Frontal cortex (tissue), 4 donors: ENCODE measurements around the gene SH3PXD2A. TPM values are rescaled to one million over a fixed set of nuclear protein-coding genes. Genes with fewer than 3 reads are reported as not detected.

Experiments
- DNase-seq, 2 donors: peaks; one replicate each; pipeline ENCODE4 v3.0.0; 2012; ENCODE audit warnings: low spot score in 2 of 2
- FAIRE-seq: peaks from 2 replicates; lab custom pipeline; 2012; peaks lifted over from hg19 to GRCh38; lab: Jason Lieb, UNC
- small RNA-seq: library from RNA; depleted of rRNA; stranded (forward); fragments of <200 nt; gene quantifications from one replicate; pipeline ENCODE3, GENCODE V24; 2014
- total RNA-seq: library from RNA; depleted of rRNA; stranded (reverse); fragments of >200 nt; gene quantifications from one replicate; pipeline ENCODE4 v1.2.3, GENCODE V29; 2014
- donor health status: control.
- donor health status: control.
- donor health status: control.

Gene SH3PXD2A
- total RNA-seq, 1 donor from 2014 or later, result 6.1 TPM

- no peak for FAIRE-seq
- DNase-seq, result no peak
Observed at GRCh38 chr10:103550229-103550628, 305.1 kb downstream of the SH3PXD2A start.

GRCh38 chr10:103549349-103549685 lies 306.1 kb downstream of the SH3PXD2A start:
- FAIRE-seq, result no peak
- DNase-seq, result no peak

- DNase-seq (no peak), FAIRE-seq (no peak)
Observed at GRCh38 chr10:103548581-103549348, 306.6 kb downstream of the SH3PXD2A start.

- FAIRE-seq (no peak), DNase-seq (no peak)
Observed at GRCh38 chr10:103548006-103548405, 307.4 kb downstream of the SH3PXD2A start.

GRCh38 chr10:103547391-103547946 lies 307.9 kb downstream of the SH3PXD2A start:
- no peak for FAIRE-seq
- no peak for DNase-seq

GRCh38 chr10:103546401-103546800 lies 309.0 kb downstream of the SH3PXD2A start:
- FAIRE-seq (no peak), DNase-seq (no peak)

GRCh38 chr10:103545771-103546281 lies 309.6 kb downstream of the SH3PXD2A start:
- DNase-seq (no peak), FAIRE-seq (no peak)

- DNase-seq (no peak), FAIRE-seq (no peak)
Observed at GRCh38 chr10:103545366-103545765, 310.0 kb downstream of the SH3PXD2A start.

GRCh38 chr10:103544657-103545310 lies 310.6 kb downstream of the SH3PXD2A start:
- FAIRE-seq (no peak), DNase-seq (no peak)

Small RNA genes lying within 50 kb of the gene (small RNA-seq; reads per million reads assigned to genes)
- not detected for gene RF00019

Other genes starting within 250 kb of the SH3PXD2A start
- 6.9 TPM for gene STN1, start 62.6 kb upstream of the SH3PXD2A start, total RNA-seq
- 93.3 TPM for gene SLK, start 111.6 kb upstream of the SH3PXD2A start, total RNA-seq
- under 0.01 TPM for gene COL17A1, start 230.3 kb upstream of the SH3PXD2A start, total RNA-seq